Subcutaneous abdominal adipose tissue (tissue), 5 donors: ENCODE data around the gene FGF13.

Experiments
- H3K27ac ChIP-seq: one replicate; pipeline ENCODE4 v1.7.0; 2013; ENCODE audit warnings: low read depth, mild to moderate bottlenecking, inconsistent platforms, low read length, moderate library complexity
- H3K27me3 ChIP-seq, 5 donors: one replicate each; pipeline ENCODE4 v1.7.0; 2013; ENCODE audit warnings: low read length in 5 of 5, inconsistent platforms in 1 of 5; ENCODE audit not compliant: control insufficient read depth in 5 of 5, insufficient read depth in 4 of 5
- H3K36me3 ChIP-seq, 5 donors: one replicate each; pipeline ENCODE4 v1.7.0; 2013; ENCODE audit warnings: low read length in 5 of 5; ENCODE audit not compliant: control insufficient read depth in 5 of 5, insufficient read depth in 5 of 5
- H3K4me1 ChIP-seq, 5 donors: one replicate each; pipeline ENCODE4 v1.7.0; 2013; ENCODE audit warnings: low read length in 5 of 5, mild to moderate bottlenecking in 3 of 5, moderate library complexity in 1 of 5; ENCODE audit not compliant: control insufficient read depth in 5 of 5, insufficient read depth in 5 of 5
- H3K4me3 ChIP-seq, 5 donors: one replicate each; pipeline ENCODE4 v1.7.0; 2013; ENCODE audit warnings: low read length in 5 of 5, low read depth in 1 of 5
- H3K9ac ChIP-seq, 5 donors: one replicate each; pipeline ENCODE4 v1.7.0; 2013; ENCODE audit warnings: low read length in 5 of 5, mild to moderate bottlenecking in 4 of 5, moderate library complexity in 3 of 5
- H3K9me3 ChIP-seq, 5 donors: one replicate each; pipeline ENCODE4 v1.7.0; 2013; ENCODE audit warnings: low read length in 5 of 5; ENCODE audit not compliant: control insufficient read depth in 5 of 5
- donor health status: healthy.
- donor health status: healthy.
- donor health status: healthy.
- donor health status: healthy.
- donor health status: healthy.

FGF13 gene

GRCh38 chrX:138719396-138719795 is 7.9 kb upstream of the FGF13 start:
- H3K9ac ChIP-seq = peak overlapping the region in 1 of 5 donors; percentile 22
- H3K9me3 ChIP-seq = no peaks in the 10 kb centered on the region
- H3K4me3 ChIP-seq = no peak overlapping the region
- peaks cover 0 to 2% (median 0%) of the 10 kb centered on the region in 5 donors for H3K27me3 ChIP-seq
- peak overlapping the region; percentile 13 for H3K27ac ChIP-seq
- H3K36me3 ChIP-seq = no peaks in the 10 kb centered on the region
- peaks cover 0 to 14% (median 0%) of the 10 kb centered on the region in 5 donors for H3K4me1 ChIP-seq

GRCh38 chrX:138718941-138719340 is 7.4 kb upstream of the FGF13 start:
- no peaks in the 10 kb centered on the region for H3K27me3 ChIP-seq
- peak overlapping the region; percentile 13 for H3K27ac ChIP-seq
- peaks cover 0 to 14% (median 0%) of the 10 kb centered on the region in 5 donors for H3K4me1 ChIP-seq
- H3K4me3 ChIP-seq = no peak overlapping the region
- H3K36me3 ChIP-seq = no peaks in the 10 kb centered on the region
- H3K9ac ChIP-seq = no peak overlapping the region
- H3K9me3 ChIP-seq = no peaks in the 10 kb centered on the region

GRCh38 chrX:138710866-138711341 is 613 bp downstream of the FGF13 start:
- Histone ChIP-seq H3K27me3 (peaks cover 0 to 17% (median 6%) of the 10 kb centered on the region in 5 donors), H3K36me3 (no peaks in the 10 kb centered on the region), H3K4me3 (peak overlapping the region; percentile 60 to 70 (median 68)), H3K9me3 (peaks cover 0 to 6% (median 0%) of the 10 kb centered on the region in 5 donors), H3K9ac (peak overlapping the region in 1 of 5 donors; percentile 53), H3K27ac (no peak overlapping the region), H3K4me1 (peaks cover 0 to 29% (median 15%) of the 10 kb centered on the region in 5 donors)

GRCh38 chrX:138709886-138710791 is 1.4 kb downstream of the FGF13 start:
- no peaks in the 10 kb centered on the region for H3K36me3 ChIP-seq
- peaks cover 0 to 29% (median 15%) of the 10 kb centered on the region in 5 donors for H3K4me1 ChIP-seq
- H3K27ac ChIP-seq = no peak overlapping the region
- peak overlapping the region in 1 of 5 donors; percentile 23 for H3K9ac ChIP-seq
- peaks cover 0 to 6% (median 0%) of the 10 kb centered on the region in 5 donors for H3K9me3 ChIP-seq
- H3K4me3 ChIP-seq = peak overlapping the region; percentile 60 to 70 (median 68)
- peaks cover 0 to 17% (median 6%) of the 10 kb centered on the region in 5 donors for H3K27me3 ChIP-seq

- Histone ChIP-seq H3K27ac (no peak overlapping the region), H3K36me3 (no peaks in the 10 kb centered on the region), H3K4me1 (peaks cover 0 to 19% (median 15%) of the 10 kb centered on the region in 5 donors), H3K9me3 (peaks cover 0 to 6% (median 0%) of the 10 kb centered on the region in 5 donors), H3K9ac (no peak overlapping the region), H3K4me3 (no peak overlapping the region), H3K27me3 (peaks cover 0 to 12% (median 6%) of the 10 kb centered on the region in 5 donors)
Observed at GRCh38 chrX:138708268-138708667, 3.2 kb downstream of the FGF13 start.

- Histone ChIP-seq H3K27me3 (peaks cover 0 to 4% (median 0%) of the 10 kb centered on the region in 5 donors), H3K4me3 (no peak overlapping the region), H3K9ac (no peak overlapping the region), H3K27ac (no peak overlapping the region), H3K4me1 (no peaks in the 10 kb centered on the region), H3K9me3 (no peaks in the 10 kb centered on the region), H3K36me3 (no peaks in the 10 kb centered on the region)
Observed at GRCh38 chrX:138704596-138704995, 6.9 kb downstream of the FGF13 start.

GRCh38 chrX:138704101-138704500 is 7.4 kb downstream of the FGF13 start:
- Histone ChIP-seq H3K9me3 (no peaks in the 10 kb centered on the region), H3K36me3 (no peaks in the 10 kb centered on the region), H3K4me1 (no peaks in the 10 kb centered on the region), H3K27me3 (peaks cover 0 to 4% (median 0%) of the 10 kb centered on the region in 5 donors), H3K27ac (no peak overlapping the region), H3K4me3 (no peak overlapping the region), H3K9ac (no peak overlapping the region)

GRCh38 chrX:138692591-138692990 is 18.9 kb downstream of the FGF13 start:
- Histone ChIP-seq H3K36me3 (peaks cover 0 to 3% (median 0%) of the 10 kb centered on the region in 5 donors), H3K9ac (no peak overlapping the region), H3K27ac (no peak overlapping the region)

GRCh38 chrX:138691186-138691585 is 20.3 kb downstream of the FGF13 start:
- Histone ChIP-seq H3K27ac (no peak overlapping the region), H3K9me3 (no peaks in the 10 kb centered on the region), H3K27me3 (peaks cover 0 to under 1% (median 0%) of the 10 kb centered on the region in 5 donors), H3K9ac (no peak overlapping the region), H3K4me1 (peaks cover 0 to 3% (median 0%) of the 10 kb centered on the region in 5 donors), H3K4me3 (no peak overlapping the region), H3K36me3 (peaks cover 0 to 3% (median 0%) of the 10 kb centered on the region in 5 donors)

More at GRCh38 chrX:138692591-138692990, 18.9 kb downstream of the FGF13 start:
- Histone ChIP-seq H3K4me3 (no peak overlapping the region), H3K4me1 (peaks cover 0 to 3% (median 0%) of the 10 kb centered on the region in 5 donors), H3K27me3 (no peaks in the 10 kb centered on the region), H3K9me3 (no peaks in the 10 kb centered on the region)

- Histone ChIP-seq H3K36me3 (peaks cover 0 to under 1% (median 0%) of the 10 kb centered on the region in 5 donors), H3K27ac (no peak overlapping the region), H3K4me1 (peaks cover 0 to 3% (median 0%) of the 10 kb centered on the region in 5 donors), H3K27me3 (peaks cover 0 to 2% (median 0%) of the 10 kb centered on the region in 5 donors), H3K9me3 (no peaks in the 10 kb centered on the region), H3K4me3 (no peak overlapping the region), H3K9ac (no peak overlapping the region)
Observed at GRCh38 chrX:138690591-138690990, 20.9 kb downstream of the FGF13 start.
